Right kidney (tissue), 1 donor: ENCODE measurements around the gene GABRR2.

Experiments
- DNase-seq: peaks from one replicate; pipeline ENCODE4 v3.0.0-alpha.2; 2016

The GABRR2 gene

DNA sequence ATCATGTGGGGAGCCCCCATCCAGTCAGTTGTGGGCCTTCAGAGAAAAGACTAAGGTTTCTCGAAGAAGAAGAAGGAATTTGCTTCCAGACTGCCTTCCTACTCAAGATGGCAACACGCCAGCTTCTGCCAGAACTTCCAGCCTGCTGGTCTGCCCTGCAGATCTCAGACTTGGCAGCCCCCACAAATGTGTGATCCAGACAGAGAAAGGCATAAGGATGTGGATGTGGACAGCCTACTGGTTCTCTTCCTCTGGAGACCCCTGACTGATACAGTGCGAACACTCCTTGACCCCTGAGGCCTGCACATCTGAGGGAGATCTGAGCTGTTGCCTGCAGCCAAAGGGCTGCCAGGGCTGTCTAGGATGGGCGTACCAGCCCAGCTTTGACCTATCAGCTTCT, 106.5 kb downstream of the GABRR2 start:
- no peak for DNase-seq
